Ishikawa (cell line): ENCODE results near the gene ADCY9.

ENCODE experiments used
- EP300 ChIP-seq: IDR thresholded peaks from 2 replicates; pipeline ENCODE4 v1.6.1; 2012; ENCODE audit warnings: borderline replicate concordance
- FOXM1 ChIP-seq: IDR thresholded peaks from 2 replicates; pipeline ENCODE4 v1.6.1; 2012; ENCODE audit warnings: low read depth, borderline replicate concordance
- MAX ChIP-seq: IDR thresholded peaks from 2 replicates; pipeline ENCODE4 v1.6.1; 2012
- NFIC ChIP-seq: IDR thresholded peaks from 2 replicates; pipeline ENCODE4 v1.6.1; 2012
- RAD21 ChIP-seq: IDR thresholded peaks from 2 replicates; pipeline ENCODE4 v1.6.1; 2012; ENCODE audit warnings: low read depth
- REST ChIP-seq: IDR thresholded peaks from 2 replicates; pipeline ENCODE4 v1.6.1; 2012; ENCODE audit warnings: low read depth, mild to moderate bottlenecking
- TAF1 ChIP-seq: IDR thresholded peaks from 2 replicates; pipeline ENCODE4 v1.6.1; 2012; ENCODE audit warnings: low read depth, mild to moderate bottlenecking
- TCF12 ChIP-seq: IDR thresholded peaks from 2 replicates; pipeline ENCODE4 v1.6.1; 2012; ENCODE audit warnings: low read depth
- TEAD4 ChIP-seq: IDR thresholded peaks from 2 replicates; pipeline ENCODE4 v1.6.1; 2012
- YY1 ChIP-seq: IDR thresholded peaks from 2 replicates; pipeline ENCODE4 v1.6.1; 2012; ENCODE audit warnings: low read depth
- ZBTB7A ChIP-seq: IDR thresholded peaks from 2 replicates; pipeline ENCODE4 v1.6.1; 2012; ENCODE audit warnings: low read depth

DNA sequence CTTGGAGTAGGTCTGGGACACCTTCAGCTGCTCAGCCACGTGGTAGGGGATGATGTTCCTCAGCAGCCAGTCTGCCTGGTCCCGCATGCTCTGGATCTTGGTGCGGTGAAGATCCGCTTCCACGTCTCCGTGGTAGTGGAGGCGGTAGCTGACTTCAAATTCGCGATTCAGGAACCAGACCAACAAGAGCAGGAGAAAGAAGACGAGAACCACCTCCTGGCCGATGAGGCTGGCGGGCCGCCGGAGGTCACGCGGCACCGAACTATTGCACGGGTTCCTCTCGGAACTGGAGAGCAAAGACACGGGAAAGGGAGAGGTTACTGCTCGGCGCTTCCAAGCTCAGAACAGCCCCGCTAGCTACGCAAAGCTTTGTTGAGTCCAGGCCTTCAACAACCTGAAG is 149.6 kb downstream of the ADCY9 start:
- TF ChIP-seq EP300 (no peak), TCF12 (no peak), MAX (no peak), FOXM1 (no peak), TEAD4 (no peak), YY1 (no peak), RAD21 (no peak), REST (no peak), NFIC (no peak), ZBTB7A (no peak), TAF1 (no peak)
